ENCODE measurements around the gene PPP4R4.

PPP4R4 gene

GRCh38 chr14:94309721-94310120 is 135.6 kb downstream of the PPP4R4 start:
- DNase-seq (ENCODE audit: low read depth), result no peak

- DNase-seq (ENCODE audit: low read depth), result no peak
These were observed 136.1 kb downstream of the PPP4R4 start for GRCh38 chr14:94310248-94310647.

GRCh38 chr14:94312481-94313246 is 138.5 kb downstream of the PPP4R4 start:
- no peak for DNase-seq (ENCODE audit: low read depth)

DNA sequence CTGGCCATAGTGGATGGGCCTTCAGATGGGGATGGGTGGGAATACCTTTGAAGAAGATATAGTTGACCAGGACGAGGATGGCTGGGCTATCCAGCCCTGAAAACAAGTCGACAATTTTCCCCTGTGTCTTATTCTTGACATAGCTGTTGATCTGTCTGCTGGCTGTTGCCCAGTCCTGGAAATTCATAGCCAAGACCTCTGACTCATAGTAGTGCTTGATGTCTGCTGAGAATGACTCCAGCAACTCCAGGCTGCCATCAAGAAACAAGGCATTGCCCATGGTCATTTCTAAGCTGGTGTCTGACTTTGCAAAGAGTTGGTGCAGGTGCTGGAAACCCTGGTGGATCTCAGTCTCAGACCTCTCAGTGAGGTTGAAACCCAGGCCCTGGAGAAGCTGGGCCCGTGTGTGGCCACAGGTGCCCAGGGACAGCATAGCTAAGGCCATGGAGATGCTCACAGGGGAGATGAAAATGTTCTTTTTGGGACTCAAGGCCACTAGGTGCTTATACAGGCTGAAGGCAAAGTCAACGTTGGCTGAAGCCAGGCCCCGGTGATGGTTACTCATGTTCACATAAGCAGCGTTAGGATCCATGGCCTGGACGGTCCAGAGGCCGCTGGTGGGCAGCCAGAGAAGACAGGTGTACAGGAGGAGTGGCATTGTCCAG is 140.0 kb downstream of the PPP4R4 start:
- no peak for DNase-seq (ENCODE audit: low read depth)

GRCh38 chr14:94314890-94315289 is 140.8 kb downstream of the PPP4R4 start:
- DNase-seq (ENCODE audit: low read depth), result no peak

GRCh38 chr14:94316692-94317091 is 142.6 kb downstream of the PPP4R4 start:
- no peak for DNase-seq (ENCODE audit: low read depth)

- DNase-seq (ENCODE audit: low read depth), result no peak
These were observed 143.1 kb downstream of the PPP4R4 start for GRCh38 chr14:94317259-94317658.

GRCh38 chr14:94320243-94320642 is 146.1 kb downstream of the PPP4R4 start:
- no peak for DNase-seq (ENCODE audit: low read depth)

DNA sequence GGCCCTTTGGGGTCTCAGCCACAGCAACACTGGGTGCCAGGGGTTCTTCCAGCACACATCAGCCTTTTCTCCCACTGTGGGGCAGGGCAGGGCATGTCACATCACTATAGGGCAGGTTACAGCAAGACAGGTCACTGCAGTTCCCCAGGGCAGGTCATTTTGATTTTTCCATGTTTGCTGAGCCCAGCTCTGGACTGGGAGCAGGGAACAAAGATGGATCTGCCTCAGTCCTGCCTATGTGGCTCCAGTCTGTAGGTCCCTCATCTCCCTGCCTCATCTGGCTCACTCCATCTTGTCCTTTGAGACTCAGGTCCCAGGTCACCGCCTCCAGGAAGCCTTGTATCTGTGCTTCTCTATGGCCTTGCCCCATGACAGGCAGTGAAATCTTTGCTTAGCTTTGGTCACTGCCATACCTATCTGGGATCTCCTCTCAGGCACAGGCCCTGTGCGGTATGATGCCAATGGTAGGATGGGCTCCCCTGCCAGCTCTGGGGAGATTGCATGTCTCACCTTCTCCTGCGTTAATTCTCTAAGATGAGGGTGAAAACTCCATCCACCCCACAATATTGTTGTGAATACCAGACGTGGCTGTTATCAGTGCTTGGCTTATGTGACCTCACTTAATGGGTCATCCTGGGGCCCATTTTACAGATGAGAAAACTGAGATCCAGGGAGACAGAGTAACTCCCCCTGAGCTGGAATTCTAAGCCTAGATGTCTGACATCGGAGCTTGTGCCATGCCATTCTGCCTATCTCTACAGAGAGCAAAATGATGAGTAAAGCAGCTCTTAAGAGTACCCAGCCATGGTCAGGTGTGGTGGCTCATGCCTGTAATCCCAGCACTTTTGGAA is 147.5 kb downstream of the PPP4R4 start:
- no peak for DNase-seq (ENCODE audit: low read depth)

DNA sequence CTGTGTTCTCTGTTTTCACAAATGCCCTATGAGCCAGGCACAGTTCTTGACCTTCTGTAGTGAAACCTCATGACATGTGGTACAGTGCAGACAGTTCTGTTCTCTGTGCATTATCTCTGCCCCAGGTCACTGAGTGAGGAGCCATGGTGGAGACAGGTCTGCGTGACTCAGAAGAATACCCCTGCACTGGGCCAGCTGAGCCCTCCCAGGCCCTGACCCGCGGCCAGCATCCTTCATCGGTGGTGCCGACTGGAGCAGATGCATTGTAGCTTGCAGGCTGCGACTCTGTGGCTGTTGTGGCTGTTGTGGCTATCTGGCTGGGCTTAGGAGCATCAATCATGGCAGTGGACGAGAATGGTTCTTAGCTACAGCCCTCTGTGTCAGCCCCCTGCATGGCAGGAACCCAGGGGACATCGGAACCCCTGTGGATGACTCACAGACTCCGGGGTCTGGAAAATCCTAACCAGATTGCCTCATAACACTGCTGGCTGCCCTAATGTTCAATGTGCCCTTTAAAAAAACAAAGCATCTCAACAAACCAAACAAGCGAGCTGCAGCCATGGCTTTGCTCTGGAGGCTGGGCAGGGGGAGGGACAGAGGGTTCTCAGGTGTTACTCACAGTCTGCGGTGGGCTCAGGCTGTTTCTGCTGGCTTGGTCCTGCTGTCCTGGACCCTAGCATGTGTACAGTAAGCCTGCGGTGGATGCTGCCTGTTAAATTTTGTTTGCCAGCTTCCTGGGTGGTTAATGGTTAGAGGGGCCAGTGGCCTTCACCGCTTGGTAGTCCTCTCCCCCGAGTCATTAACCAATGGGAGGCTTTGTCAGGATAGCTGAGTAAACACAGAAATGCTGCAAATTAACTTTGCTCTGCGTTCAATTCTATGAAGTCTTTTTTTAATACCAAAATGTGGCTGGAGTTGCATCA is 148.8 kb downstream of the PPP4R4 start, which contains the start of gene SERPINA6:
TSS of gene SERPINA6 (minus strand) at position 689 of the 923 bp plus-strand sequence. CDS start 8,688 bp downstream, outside the sequence.
- no peak for DNase-seq (ENCODE audit: low read depth)

- DNase-seq (ENCODE audit: low read depth), result no peak
These were observed 154.1 kb downstream of the PPP4R4 start for GRCh38 chr14:94328196-94328595.
